ENCODE data around the gene AMIGO3. TPM values are rescaled to one million over a fixed set of nuclear protein-coding genes. Genes with fewer than 3 reads are reported as not detected.

AMIGO3 gene
- total RNA-seq, 3 donors from 2014 or later (not counting 1 experiment from before 2014, with no cell fraction given): 1.3 to 1.9 TPM; not detected in 1

- no peak for DNase-seq
- 83% methylated on average over 25 of the region's 25 CpGs for WGBS (ENCODE audit: insufficient coverage)
- ATAC-seq: no peak
These were observed 6.0 kb downstream of the AMIGO3 start for GRCh38 chr3:49713336-49714105.

GRCh38 chr3:49712631-49713317 lies 6.7 kb downstream of the AMIGO3 start:
- H3K36me3 ChIP-seq (ENCODE audit: control insufficient read depth, insufficient read depth, low read length): no peaks in the 10 kb centered on the region
- H3K4me1 ChIP-seq (ENCODE audit: control insufficient read depth, insufficient read depth, low read length): peaks cover 30% of the 10 kb centered on the region
- H3K27ac ChIP-seq (ENCODE audit: low read length): no peak overlapping the region
- DNase-seq: no peak
- peak in 1 of 3 donors; percentile 21 for ATAC-seq
- no peaks in the 10 kb centered on the region for H3K27me3 Mint-ChIP-seq (ENCODE audit: low read depth in 2 of 2)
- no peak overlapping the region for H3K4me3 ChIP-seq (ENCODE audit: low read length)
- WGBS (ENCODE audit: insufficient coverage): 39% methylated on average over 7 of the region's 7 CpGs
- no peaks in the 10 kb centered on the region for H3K27me3 ChIP-seq (ENCODE audit: control insufficient read depth, insufficient read depth, low read length)
- H3K4me3 Mint-ChIP-seq: no peak overlapping the region
- H3K4me1 Mint-ChIP-seq: peaks cover 15 to 29% of the 10 kb centered on the region in 2 donors
- no peaks in the 10 kb centered on the region for H3K36me3 Mint-ChIP-seq
- H3K27ac Mint-ChIP-seq: no peak overlapping the region
- H3K9me3 ChIP-seq (ENCODE audit: control insufficient read depth, insufficient read depth, low read length): no peaks in the 10 kb centered on the region
- no peak for TF ChIP-seq CTCF (IDR thresholded peaks at IDR 0.05)
- H3K9me3 Mint-ChIP-seq: no peaks in the 10 kb centered on the region
- intact Hi-C loops (cut with micrococcal nuclease): no loop called here

More at GRCh38 chr3:49713336-49714105, 6.0 kb downstream of the AMIGO3 start:
- Histone ChIP-seq H3K27ac (ENCODE audit: low read length) (no peak overlapping the region), H3K4me1 (ENCODE audit: control insufficient read depth, insufficient read depth, low read length) (peaks cover 35% of the 10 kb centered on the region), H3K27me3 (ENCODE audit: control insufficient read depth, insufficient read depth, low read length) (no peaks in the 10 kb centered on the region), H3K9me3 (ENCODE audit: control insufficient read depth, insufficient read depth, low read length) (no peaks in the 10 kb centered on the region), H3K4me3 (ENCODE audit: low read length) (no peak overlapping the region), H3K36me3 (ENCODE audit: control insufficient read depth, insufficient read depth, low read length) (no peaks in the 10 kb centered on the region)
- Mint-ChIP-seq H3K36me3 (no peaks in the 10 kb centered on the region), H3K9me3 (no peaks in the 10 kb centered on the region), H3K27ac (no peak overlapping the region), H3K4me1 (peaks cover 18 to 31% of the 10 kb centered on the region in 2 donors), H3K4me3 (no peak overlapping the region), H3K27me3 (ENCODE audit: low read depth in 2 of 2) (no peaks in the 10 kb centered on the region)
- intact Hi-C loops (cut with micrococcal nuclease): no loop called here
- no peak for TF ChIP-seq CTCF (IDR thresholded peaks at IDR 0.05)

GRCh38 chr3:49712166-49712565 lies 7.3 kb downstream of the AMIGO3 start:
- peak overlapping the region in 1 of 2 donors; percentile 63 for H3K27ac Mint-ChIP-seq
- H3K27ac ChIP-seq (ENCODE audit: low read length): no peak overlapping the region
- H3K27me3 Mint-ChIP-seq (ENCODE audit: low read depth in 2 of 2): no peaks in the 10 kb centered on the region
- no peaks in the 10 kb centered on the region for H3K27me3 ChIP-seq (ENCODE audit: control insufficient read depth, insufficient read depth, low read length)
- H3K9me3 Mint-ChIP-seq: no peaks in the 10 kb centered on the region
- WGBS (ENCODE audit: insufficient coverage): 96% methylated on average over 11 of the region's 11 CpGs
- DNase-seq: no peak
- peaks cover 15 to 29% of the 10 kb centered on the region in 2 donors for H3K4me1 Mint-ChIP-seq
- ATAC-seq: no peak
- intact Hi-C loops (cut with micrococcal nuclease): no loop called here
- peaks cover 30% of the 10 kb centered on the region for H3K4me1 ChIP-seq (ENCODE audit: control insufficient read depth, insufficient read depth, low read length)
- no peaks in the 10 kb centered on the region for H3K9me3 ChIP-seq (ENCODE audit: control insufficient read depth, insufficient read depth, low read length)
- no peak overlapping the region for H3K4me3 ChIP-seq (ENCODE audit: low read length)
- H3K36me3 Mint-ChIP-seq: no peaks in the 10 kb centered on the region
- TF ChIP-seq CTCF (IDR thresholded peaks at IDR 0.05): no peak
- H3K4me3 Mint-ChIP-seq: no peak overlapping the region
- no peaks in the 10 kb centered on the region for H3K36me3 ChIP-seq (ENCODE audit: control insufficient read depth, insufficient read depth, low read length)
